ENCODE results near the gene PAX3.

Gene PAX3

DNA sequence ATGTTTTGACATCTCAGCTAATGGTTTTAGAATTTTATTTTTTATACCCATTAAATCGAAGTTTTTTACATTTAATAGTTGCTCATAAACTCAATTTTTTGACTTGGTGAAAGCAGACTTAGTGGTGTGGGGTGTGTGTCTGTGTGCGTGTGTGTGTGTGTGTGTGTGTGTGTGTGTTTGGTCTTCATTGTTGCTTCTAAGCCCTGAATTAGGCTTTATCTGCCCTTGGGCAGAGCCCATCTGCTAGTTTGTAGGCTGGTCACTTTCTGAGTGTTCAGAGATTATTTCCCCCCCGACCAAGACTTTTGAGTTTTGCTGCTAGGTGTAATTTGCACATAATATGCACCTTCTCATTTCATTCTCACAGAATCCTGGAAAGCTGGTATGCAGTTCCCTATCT lies 14.3 kb downstream of the PAX3 start:
- TF ChIP-seq, protein P1, sequence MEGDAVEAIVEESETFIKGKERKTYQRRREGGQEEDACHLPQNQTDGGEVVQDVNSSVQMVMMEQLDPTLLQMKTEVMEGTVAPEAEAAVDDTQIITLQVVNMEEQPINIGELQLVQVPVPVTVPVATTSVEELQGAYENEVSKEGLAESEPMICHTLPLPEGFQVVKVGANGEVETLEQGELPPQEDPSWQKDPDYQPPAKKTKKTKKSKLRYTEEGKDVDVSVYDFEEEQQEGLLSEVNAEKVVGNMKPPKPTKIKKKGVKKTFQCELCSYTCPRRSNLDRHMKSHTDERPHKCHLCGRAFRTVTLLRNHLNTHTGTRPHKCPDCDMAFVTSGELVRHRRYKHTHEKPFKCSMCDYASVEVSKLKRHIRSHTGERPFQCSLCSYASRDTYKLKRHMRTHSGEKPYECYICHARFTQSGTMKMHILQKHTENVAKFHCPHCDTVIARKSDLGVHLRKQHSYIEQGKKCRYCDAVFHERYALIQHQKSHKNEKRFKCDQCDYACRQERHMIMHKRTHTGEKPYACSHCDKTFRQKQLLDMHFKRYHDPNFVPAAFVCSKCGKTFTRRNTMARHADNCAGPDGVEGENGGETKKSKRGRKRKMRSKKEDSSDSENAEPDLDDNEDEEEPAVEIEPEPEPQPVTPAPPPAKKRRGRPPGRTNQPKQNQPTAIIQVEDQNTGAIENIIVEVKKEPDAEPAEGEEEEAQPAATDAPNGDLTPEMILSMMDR (IDR thresholded peaks at IDR 0.05; ENCODE audit: insufficient read depth, low read depth, low read length, missing control alignments) = no peak
- no peak for DNase-seq (ENCODE audit: low read depth)
- H3K4me3 ChIP-seq (ENCODE audit: low read depth, low read length) = no peak overlapping the region

DNA sequence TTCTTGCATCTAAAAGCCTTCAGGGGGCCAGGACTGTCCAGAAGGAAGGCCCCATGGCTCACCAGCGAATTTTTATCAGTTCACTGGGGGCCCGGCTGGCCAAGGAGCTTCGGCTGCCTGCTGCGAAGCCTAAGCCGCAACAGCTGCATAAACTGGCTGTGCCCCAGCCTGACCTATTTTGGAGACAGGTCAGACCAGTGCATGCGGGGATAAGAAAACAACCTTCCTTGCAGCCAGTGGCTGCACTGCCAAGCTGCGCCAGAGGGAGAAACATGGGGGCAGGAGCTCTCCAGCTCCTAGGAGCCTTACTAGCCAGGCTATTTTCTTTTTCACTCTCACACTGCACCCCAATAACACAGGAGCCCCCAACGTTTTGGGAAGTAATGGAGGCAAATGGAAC lies 15.2 kb downstream of the PAX3 start:
- H3K4me3 ChIP-seq (ENCODE audit: low read depth, low read length) = no peak overlapping the region
- no peak for DNase-seq (ENCODE audit: low read depth)
- TF ChIP-seq, protein P1 (IDR thresholded peaks at IDR 0.05; ENCODE audit: insufficient read depth, low read depth, low read length, missing control alignments) = no peak

DNA sequence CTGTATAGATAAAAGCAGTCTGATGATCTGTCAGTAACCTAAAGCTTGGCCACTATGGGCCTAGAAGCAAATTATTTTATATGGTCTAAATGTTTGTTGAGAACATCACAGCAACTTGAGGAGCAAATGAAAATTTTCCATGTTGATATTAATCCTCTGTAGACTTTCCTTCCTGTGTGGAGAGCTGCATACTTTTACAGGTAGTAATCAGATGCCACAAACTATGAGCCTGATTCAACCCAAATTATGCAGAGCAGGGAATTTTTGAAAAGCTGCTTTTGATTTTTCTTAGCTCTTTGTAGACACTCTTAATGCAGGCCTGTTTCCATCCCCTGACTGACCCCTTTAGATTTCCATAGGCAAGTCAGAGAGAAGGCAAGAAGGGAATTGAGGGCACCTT lies 17.3 kb downstream of the PAX3 start:
- no peak for DNase-seq (ENCODE audit: low read depth)
- TF ChIP-seq, protein P1 (IDR thresholded peaks at IDR 0.05; ENCODE audit: insufficient read depth, low read depth, low read length, missing control alignments) = no peak
- H3K4me3 ChIP-seq (ENCODE audit: low read depth, low read length) = no peak overlapping the region

DNA sequence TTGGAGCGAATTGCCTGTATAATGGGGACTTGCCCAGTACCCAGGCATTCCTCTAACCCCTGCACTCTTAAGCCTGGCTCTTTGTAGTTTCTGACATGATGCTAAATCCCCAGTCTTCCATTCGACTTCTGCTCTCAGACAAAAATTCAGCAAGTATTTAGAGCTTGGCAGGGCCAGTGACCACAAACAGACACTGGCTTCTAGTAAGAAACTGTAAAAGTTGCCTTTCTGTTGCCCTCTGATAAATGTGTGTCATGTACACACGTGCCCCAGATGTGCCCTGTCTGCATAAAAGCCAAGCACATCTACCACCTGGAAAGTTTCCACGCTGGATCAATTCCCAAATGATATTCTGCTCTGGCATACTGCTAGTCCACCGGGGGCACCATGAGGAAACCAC lies 18.0 kb downstream of the PAX3 start:
- TF ChIP-seq, protein P1 (IDR thresholded peaks at IDR 0.05; ENCODE audit: insufficient read depth, low read depth, low read length, missing control alignments) = no peak
- no peak for DNase-seq (ENCODE audit: low read depth)
- no peak overlapping the region for H3K4me3 ChIP-seq (ENCODE audit: low read depth, low read length)

DNA sequence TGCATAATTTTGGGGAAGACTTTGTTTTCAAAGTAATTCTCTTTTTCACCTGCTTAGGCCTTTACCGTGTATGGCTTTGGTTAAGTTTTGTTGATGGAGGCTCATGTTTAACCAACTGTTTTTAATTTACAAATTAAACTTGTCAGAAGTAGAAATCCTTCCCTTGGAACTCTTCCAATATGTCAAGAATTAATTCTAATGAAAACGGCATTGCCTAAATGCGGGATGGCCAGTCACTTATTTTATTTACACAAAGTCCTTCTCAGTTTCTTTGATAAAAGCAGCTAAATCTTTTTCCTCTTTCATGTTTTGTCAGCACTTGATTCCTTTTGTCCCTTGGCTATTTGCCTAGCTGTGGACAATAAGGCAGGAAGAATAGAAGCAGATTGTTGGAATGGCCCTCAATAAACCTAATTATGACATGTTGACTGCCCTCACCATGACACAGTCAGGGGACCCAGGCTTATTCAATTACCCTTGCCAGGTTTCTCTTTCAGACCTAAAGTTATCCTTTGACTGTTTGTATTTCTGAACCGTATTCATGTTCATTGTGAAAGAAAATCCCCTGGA lies 26.3 kb downstream of the PAX3 start:
- DNase-seq (ENCODE audit: low read depth) = no peak
- no peak overlapping the region for H3K4me3 ChIP-seq (ENCODE audit: low read depth, low read length)
- TF ChIP-seq, protein P1 (IDR thresholded peaks at IDR 0.05; ENCODE audit: insufficient read depth, low read depth, low read length, missing control alignments) = no peak

DNA sequence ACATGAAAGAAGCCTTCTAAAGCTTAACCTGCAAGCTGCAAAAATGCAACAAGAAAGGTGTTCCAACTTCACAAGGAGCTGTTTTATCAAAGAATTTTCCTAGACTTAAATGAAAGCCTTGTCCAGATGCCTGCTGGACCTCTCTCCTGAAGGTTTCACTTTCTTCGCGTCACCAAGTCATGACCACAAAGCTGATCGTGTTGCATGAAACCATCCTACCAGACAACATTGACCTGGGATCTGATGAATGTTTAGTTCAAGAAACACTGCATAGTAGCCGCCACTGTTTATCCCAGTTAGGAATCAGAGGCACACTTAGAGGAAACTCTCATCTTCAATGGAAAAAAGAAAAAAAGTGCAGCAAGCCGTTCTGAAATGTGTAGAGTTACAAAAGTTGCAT lies 26.9 kb downstream of the PAX3 start:
- DNase-seq (ENCODE audit: low read depth) = no peak
- TF ChIP-seq, protein P1 (IDR thresholded peaks at IDR 0.05; ENCODE audit: insufficient read depth, low read depth, low read length, missing control alignments) = no peak
- no peak overlapping the region for H3K4me3 ChIP-seq (ENCODE audit: low read depth, low read length)

DNA sequence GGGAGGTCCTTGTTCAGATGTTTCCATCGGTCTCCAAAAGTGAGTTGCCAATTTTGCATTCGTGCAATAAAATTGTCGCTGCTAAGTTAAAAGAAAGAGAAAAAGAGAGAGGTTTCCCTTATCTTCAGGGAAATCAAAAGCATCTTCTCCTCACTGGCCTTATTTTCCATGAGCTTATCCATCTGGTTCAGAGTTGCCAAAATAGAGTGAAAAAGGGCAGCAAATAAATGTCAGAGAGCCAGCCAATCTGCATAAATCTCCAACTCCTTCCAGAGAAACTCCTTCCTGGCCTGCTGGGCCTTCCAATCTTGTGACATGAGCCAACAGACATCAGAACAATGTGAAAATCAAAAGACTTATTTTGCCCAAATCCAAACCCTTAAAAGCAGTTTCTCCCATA lies 28.4 kb downstream of the PAX3 start:
- DNase-seq (ENCODE audit: low read depth) = no peak
- TF ChIP-seq, protein P1 (IDR thresholded peaks at IDR 0.05; ENCODE audit: insufficient read depth, low read depth, low read length, missing control alignments) = no peak
- no peak overlapping the region for H3K4me3 ChIP-seq (ENCODE audit: low read depth, low read length)
